ENCODE results near the gene PTGFR.

GRCh38 chr1:78559680-78560079 lies 68.9 kb downstream of the PTGFR start:
- no peak for TF ChIP-seq CTCF (conservative IDR thresholded peaks at IDR 0.05)
- TF ChIP-seq ZFX (IDR thresholded peaks at IDR 0.05): no peak

All from C4-2B (cell line).